Endothelial cell of umbilical vein (primary cell): ENCODE measurements around the gene ASTN1. TPM values are rescaled to one million over a fixed set of nuclear protein-coding genes. Genes with fewer than 3 reads are reported as not detected.

Experiments
- BruUV-seq: library from RNA; stranded (reverse); fragments of 400-500 nt; replicated peaks from 2 replicates; lab custom pipeline; 2021; lab: Mats Ljungman, UMichigan
- CTCF ChIA-PET: fragments of 300-600, 350-600 bp; sonication (Branson Sonifier 250); formaldehyde crosslinking; loops from one replicate; lab custom pipeline; 2021; ENCODE audit warnings: antibody characterized with exemption, inconsistent platforms; lab: Charles Lee
- POLR2A ChIA-PET: fragments of 300-600, 350-600 bp; sonication (Branson Sonifier 250); formaldehyde crosslinking; loops from one replicate; lab custom pipeline; 2021; ENCODE audit warnings: antibody characterized with exemption, inconsistent platforms; lab: Charles Lee
- DNase-seq: peaks from one replicate; pipeline ENCODE4 v3.0.0-alpha.2; 2011; ENCODE audit warnings: low read depth, low spot score
- FAIRE-seq: peaks from 2 replicates; lab custom pipeline; 2011; peaks lifted over from hg19 to GRCh38; lab: Jason Lieb, UNC
- H2AFZ ChIP-seq: 2 replicates; pipeline ENCODE4 v1.6.0; 2012; ENCODE audit warnings: low read depth, low read length, control low read depth, inconsistent platforms
- H3K27ac ChIP-seq: 2 replicates; pipeline ENCODE4 v1.5.1; 2011; ENCODE audit warnings: low read depth, mild to moderate bottlenecking, control low read depth, low read length, moderate library complexity; ENCODE audit not compliant: insufficient read depth
- H3K27me3 ChIP-seq, 2 experiments: 2 replicates each; pipeline versions ENCODE4 v1.6.0 to v1.6.1; 2011; ENCODE audit warnings: low read length in 2 of 2, mixed read lengths in 1 of 2; ENCODE audit not compliant: control insufficient read depth in 2 of 2, insufficient read depth in 2 of 2
- H3K36me3 ChIP-seq, 2 experiments: 2 replicates in 1 of 2; 3 replicates in 1 of 2; pipeline ENCODE4 v1.5.1; 2011; ENCODE audit warnings: low read length in 2 of 2, mild to moderate bottlenecking in 1 of 2, moderate library complexity in 1 of 2; ENCODE audit not compliant: control insufficient read depth in 2 of 2, insufficient read depth in 2 of 2; ENCODE audit errors: extremely low read depth in 1 of 2
- H3K4me1 ChIP-seq: 3 replicates; pipeline ENCODE4 v1.5.1; 2011; ENCODE audit warnings: mild to moderate bottlenecking, low read length; ENCODE audit not compliant: control insufficient read depth, insufficient read depth; ENCODE audit errors: extremely low read depth
- H3K4me2 ChIP-seq: 2 replicates; pipeline ENCODE4 v1.6.1; 2011; ENCODE audit warnings: low read length, control low read depth, mixed read lengths; ENCODE audit not compliant: insufficient read depth
- H3K4me3 ChIP-seq, 3 experiments: fragments of 200-600 bp in 1 of 3; sonication (generic), shearing (Covaris generic) in 1 of 3; replicated peaks in 1 of 3; 2 replicates each; pipeline ENCODE4 v1.5.1; 2011 to 2016; ENCODE audit warnings: control low read depth in 3 of 3, low read length in 3 of 3, mild to moderate bottlenecking in 2 of 3, inconsistent platforms in 1 of 3, low read depth in 1 of 3, moderate library complexity in 1 of 3; ENCODE audit not compliant: insufficient read depth in 1 of 3
- H3K79me2 ChIP-seq: 2 replicates; pipeline ENCODE4 v1.6.0; 2012; ENCODE audit warnings: low read length, inconsistent platforms; ENCODE audit not compliant: control insufficient read depth, insufficient read depth
- H3K9ac ChIP-seq: replicated peaks from 2 replicates; pipeline ENCODE3; 2011; ENCODE audit warnings: low read length, control low read depth; ENCODE audit not compliant: insufficient read depth; ENCODE audit errors: extremely low read depth
- H3K9me1 ChIP-seq: replicated peaks from 3 replicates; pipeline ENCODE4 v1.6.0; 2011; ENCODE audit warnings: mild to moderate bottlenecking, low read length; ENCODE audit not compliant: control insufficient read depth, insufficient read depth; ENCODE audit errors: extremely low read depth
- H3K9me3 ChIP-seq: replicated peaks from 2 replicates; pipeline ENCODE4 v1.5.1; 2012; ENCODE audit warnings: low read length, inconsistent platforms; ENCODE audit not compliant: control insufficient read depth, insufficient read depth
- H4K20me1 ChIP-seq: replicated peaks from 2 replicates; pipeline ENCODE3; 2011; ENCODE audit warnings: mild to moderate bottlenecking, low read length; ENCODE audit not compliant: control insufficient read depth, insufficient read depth; ENCODE audit errors: extremely low read depth
- CTCF ChIP-seq, 2 donors: IDR thresholded peaks; 1 replicate in 1 of 2; 2 replicates in 1 of 2; pipeline ENCODE4 v1.5.1; 2011; ENCODE audit warnings: low read length in 2 of 2, mild to moderate bottlenecking in 2 of 2, moderate library complexity in 2 of 2, control low read depth in 1 of 2, inconsistent platforms in 1 of 2, low read depth in 1 of 2; ENCODE audit not compliant: insufficient read depth in 1 of 2; ENCODE audit errors: extremely low read depth in 1 of 2
- EZH2 ChIP-seq: IDR thresholded peaks from 2 replicates; pipeline ENCODE4 v1.6.1; 2012; ENCODE audit warnings: borderline replicate concordance, low read depth, mild to moderate bottlenecking, moderate library complexity, low read length, inconsistent platforms; ENCODE audit not compliant: severe bottlenecking
- FOS ChIP-seq: IDR thresholded peaks from 2 replicates; pipeline ENCODE4 v1.6.1; 2011; ENCODE audit warnings: mild to moderate bottlenecking, low read length, moderate library complexity, borderline replicate concordance; ENCODE audit not compliant: insufficient read depth
- GATA2 ChIP-seq: IDR thresholded peaks from 2 replicates; pipeline ENCODE4 v1.7.0; 2011; ENCODE audit warnings: low read depth, mild to moderate bottlenecking, moderate library complexity, mixed read lengths, low read length; ENCODE audit not compliant: insufficient read length, insufficient read depth
- JUN ChIP-seq: IDR thresholded peaks from 2 replicates; pipeline ENCODE4 v1.6.1; 2011; ENCODE audit warnings: borderline replicate concordance, low read depth; ENCODE audit not compliant: insufficient read length, insufficient read depth
- MAX ChIP-seq: IDR thresholded peaks from 2 replicates; pipeline ENCODE4 v1.6.1; 2011; ENCODE audit not compliant: insufficient read depth, insufficient read length
- MYC ChIP-seq: IDR thresholded peaks from one replicate; pipeline ENCODE4 v1.6.1; 2011; ENCODE audit warnings: mild to moderate bottlenecking, low read depth, low read length
- POLR2A ChIP-seq: IDR thresholded peaks from 2 replicates; pipeline ENCODE4 v1.6.1; 2012; ENCODE audit warnings: low read depth, mild to moderate bottlenecking, control low read depth, low read length
- POLR2AphosphoS5 ChIP-seq: IDR thresholded peaks from 2 replicates; pipeline ENCODE4 v1.6.1; 2012; ENCODE audit warnings: low read depth, mild to moderate bottlenecking, control low read depth, low read length, moderate library complexity; ENCODE audit not compliant: insufficient read depth
- dilution Hi-C: fragments of 300-500 bp; cut with MboI; formaldehyde crosslinking; loops from one replicate; pipeline ENCODE4 v1.15.0; 2019; ENCODE audit warnings: low sequenced_read_pairs; ENCODE audit not compliant: extremely low pct_ligation_motif_present
- intact Hi-C: fragments of 100-400 bp; cut with micrococcal nuclease; formaldehyde crosslinking; loops from one replicate; pipeline ENCODE4 v1.10.0; 2022
- polyA plus RNA-seq, 4 experiments: library from polyadenylated mRNA; depleted of rRNA in 3 of 4; stranded (reverse) in 3 of 4; unstranded in 1 of 4; fragments of >200 nt; gene quantifications; 2 replicates each; pipeline versions ENCODE4 v1.2.1 to v1.2.3, GENCODE V29; 2011 to 2012; ENCODE audit warnings: missing spikeins in 1 of 4
- total RNA-seq: library from RNA; stranded (reverse); gene quantifications from 2 replicates; pipeline ENCODE4 v1.2.3, GENCODE V29; 2021

Gene ASTN1
- total and polyA plus RNA-seq, 2 donors (not counting 3 experiments of a cell fraction or from before 2014, with no cell fraction given), result 0.04 TPM; not detected in 1

- no peak for TF ChIP-seq POLR2A
- no peak for TF ChIP-seq EZH2
- no peak for TF ChIP-seq GATA2
- no peak for TF ChIP-seq MAX
- TF ChIP-seq POLR2AphosphoS5, result no peak
- no peak for TF ChIP-seq FOS
- no peak for TF ChIP-seq CTCF (IDR thresholded peaks at IDR 0.05; ENCODE audit: extremely low read depth in 1 of 2, insufficient read depth in 1 of 2, low read depth in 1 of 2, low read length in 2 of 2)
- TF ChIP-seq MYC, result no peak
- TF ChIP-seq JUN, result no peak
- no peaks in the 10 kb centered on the region for H3K36me3 ChIP-seq
- H3K27me3 ChIP-seq, result no peaks in the 10 kb centered on the region
- no peaks in the 10 kb centered on the region for H4K20me1 ChIP-seq
- no peaks in the 10 kb centered on the region for H3K79me2 ChIP-seq
- CTCF ChIA-PET, result no interaction called here
- no peak for FAIRE-seq
- no peak overlapping the region for H3K27ac ChIP-seq
- intact Hi-C loops (no loop called here), dilution Hi-C loops (no loop called here)
- no peak for DNase-seq
- no TSS peak for BruUV-seq
- H3K4me3 ChIP-seq, result no peak overlapping the region
- no peaks in the 10 kb centered on the region for H3K9me1 ChIP-seq
- no peak overlapping the region for H3K4me2 ChIP-seq
- no peaks in the 10 kb centered on the region for H3K4me1 ChIP-seq
- no peak overlapping the region for H2AFZ ChIP-seq
- no peaks in the 10 kb centered on the region for H3K9me3 ChIP-seq
- no peak overlapping the region for H3K9ac ChIP-seq
- POLR2A ChIA-PET, result no interaction called here
Measured at GRCh38 chr1:176829261-176829660, 335.3 kb downstream of the ASTN1 start.
